ENCODE measurements around the gene WDR26.

WDR26 gene

DNA sequence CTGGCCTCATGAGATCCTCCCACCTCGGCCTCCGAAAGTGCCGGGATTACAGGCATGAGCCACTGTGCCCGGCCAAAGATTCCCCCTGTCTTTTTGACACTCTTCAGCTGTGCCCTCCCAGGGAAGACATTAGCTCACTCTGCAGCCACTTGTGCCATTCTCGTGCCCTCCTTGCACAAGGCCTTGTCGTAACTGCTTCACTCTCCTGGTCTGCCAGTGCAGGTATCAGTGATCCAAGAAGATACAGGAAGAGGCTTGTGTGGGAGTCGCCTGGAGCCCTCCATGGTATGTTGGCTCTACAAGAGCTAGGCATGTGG lies 22.0 kb upstream of the WDR26 start:
- no peaks in the 10 kb centered on the region; the same call in 1 of the 2 replicates for H3K4me1 ChIP-seq (ENCODE audit: control insufficient read depth, insufficient read depth, low read length)
- POLR2A ChIA-PET, result interaction anchor here (1.3 to 2.0 kb wide), 3 partner anchors 10 to 23 kb away, joined by 4 to 9 read pairs (median 7); partner anchors contain the start of gene WDR26
- no peaks in the 10 kb centered on the region; a peak in 1 of 3 replicates for H3K36me3 ChIP-seq (ENCODE audit: control insufficient read depth in 2 of 2, insufficient read depth in 1 of 2, low read length in 2 of 2)
- TF ChIP-seq, protein P1, sequence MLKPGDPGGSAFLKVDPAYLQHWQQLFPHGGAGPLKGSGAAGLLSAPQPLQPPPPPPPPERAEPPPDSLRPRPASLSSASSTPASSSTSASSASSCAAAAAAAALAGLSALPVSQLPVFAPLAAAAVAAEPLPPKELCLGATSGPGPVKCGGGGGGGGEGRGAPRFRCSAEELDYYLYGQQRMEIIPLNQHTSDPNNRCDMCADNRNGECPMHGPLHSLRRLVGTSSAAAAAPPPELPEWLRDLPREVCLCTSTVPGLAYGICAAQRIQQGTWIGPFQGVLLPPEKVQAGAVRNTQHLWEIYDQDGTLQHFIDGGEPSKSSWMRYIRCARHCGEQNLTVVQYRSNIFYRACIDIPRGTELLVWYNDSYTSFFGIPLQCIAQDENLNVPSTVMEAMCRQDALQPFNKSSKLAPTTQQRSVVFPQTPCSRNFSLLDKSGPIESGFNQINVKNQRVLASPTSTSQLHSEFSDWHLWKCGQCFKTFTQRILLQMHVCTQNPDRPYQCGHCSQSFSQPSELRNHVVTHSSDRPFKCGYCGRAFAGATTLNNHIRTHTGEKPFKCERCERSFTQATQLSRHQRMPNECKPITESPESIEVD (tag by site-specific recombination; IDR thresholded peaks at IDR 0.05), result no peak
- TF ChIP-seq SP2 (tag by site-specific recombination; IDR thresholded peaks at IDR 0.05) (no peak), TCF7L2 (IDR thresholded peaks at IDR 0.05; ENCODE audit: borderline replicate concordance, low read depth, low read length) (no peak), KLF8 (tag by site-specific recombination; IDR thresholded peaks at IDR 0.05) (no peak), ZNF610 (tag by site-specific recombination; IDR thresholded peaks at IDR 0.05; ENCODE audit: borderline replicate concordance) (no peak), GLI2 (tag by site-specific recombination; IDR thresholded peaks at IDR 0.05; ENCODE audit: borderline replicate concordance, low read depth) (no peak), ZNF211 (tag by site-specific recombination; IDR thresholded peaks at IDR 0.05; ENCODE audit: low read depth) (no peak), HOXC10 (CRISPR knock-in tag; IDR thresholded peaks at IDR 0.05) (0 out of 2 replicates have a peak, but pooled peaks have one; percentile 45)
- CTCF ChIA-PET, result interaction anchor here (0.6 to 3.0 kb wide), 29 partner anchors 8 to 1334 kb away, joined by 3 to 28 read pairs (median 5); no protein-coding TSS in a partner anchor
- no peak overlapping the region for H3K4me3 ChIP-seq (ENCODE audit: low read depth, low read length)
- H3K9me3 ChIP-seq (ENCODE audit: control insufficient read depth, insufficient read depth, low read depth, low read length), result no peaks in the 10 kb centered on the region
- H3K27ac ChIP-seq (ENCODE audit: extremely low read depth, low read depth, low read length), result no peak overlapping the region

DNA sequence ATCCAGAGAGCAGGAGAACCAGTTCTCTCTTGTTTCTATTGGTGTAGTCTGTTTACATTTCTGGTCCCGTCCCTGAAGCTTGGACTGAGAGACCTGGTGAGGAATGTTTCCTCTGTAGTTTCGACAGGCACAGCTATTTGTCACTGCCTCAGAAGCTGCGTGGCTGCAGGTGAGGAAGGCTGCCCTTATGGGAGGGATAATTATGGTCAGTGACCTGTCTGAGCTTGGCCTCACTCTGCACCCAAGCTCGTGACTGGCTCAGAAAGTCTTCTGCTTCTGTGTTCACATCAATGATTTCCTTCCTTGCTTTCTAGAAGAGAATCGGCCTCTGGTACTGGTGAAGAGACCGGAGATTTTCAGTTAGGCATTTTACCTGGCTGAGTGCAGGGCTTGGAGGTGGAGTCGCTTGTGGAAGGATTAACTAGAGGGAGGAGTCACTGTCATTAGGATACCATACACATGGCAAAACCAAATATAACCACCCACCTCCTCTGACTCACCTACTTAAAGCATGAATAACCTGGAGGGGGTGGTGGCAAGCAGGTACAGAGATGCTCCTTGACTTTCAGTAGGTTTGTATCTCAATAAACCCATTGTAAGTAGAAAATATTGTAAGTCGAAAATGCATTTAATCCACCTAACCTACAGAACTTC lies 19.9 kb upstream of the WDR26 start:
- H3K36me3 ChIP-seq (ENCODE audit: control insufficient read depth in 2 of 2, insufficient read depth in 1 of 2, low read length in 2 of 2), result no peaks in the 10 kb centered on the region; a peak in 1 of 3 replicates
- H3K4me3 ChIP-seq (ENCODE audit: low read depth, low read length), result no peak overlapping the region
- CTCF ChIA-PET, result interaction anchor here (0.9 to 1.3 kb wide), 4 partner anchors 16 to 756 kb away, joined by 3 to 4 read pairs (median 3); no protein-coding TSS in a partner anchor
- no peaks in the 10 kb centered on the region; the same call in 1 of the 2 replicates for H3K4me1 ChIP-seq (ENCODE audit: control insufficient read depth, insufficient read depth, low read length)
- no peak overlapping the region for H3K27ac ChIP-seq (ENCODE audit: extremely low read depth, low read depth, low read length)
- no peak for TF ChIP-seq ZNF473 (tag by site-specific recombination; IDR thresholded peaks at IDR 0.05)
- TF ChIP-seq KLF1 (tag by site-specific recombination; IDR thresholded peaks at IDR 0.05), result peak; percentile 78
- no peak for TF ChIP-seq HOXC10 (CRISPR knock-in tag; IDR thresholded peaks at IDR 0.05)
- TF ChIP-seq EGR2 (tag by site-specific recombination; IDR thresholded peaks at IDR 0.05; ENCODE audit: low read depth), result peak; percentile 41; the same call in 1 of the 2 replicates
- TF ChIP-seq ZFHX2 (tag by site-specific recombination; conservative IDR thresholded peaks at IDR 0.05), result 0 out of 2 replicates have a peak, but pooled peaks have one; percentile 27
- peak; percentile 49 for TF ChIP-seq ZBTB17 (tag by site-specific recombination; IDR thresholded peaks at IDR 0.05)
- TF ChIP-seq ZNF664 (tag by site-specific recombination; IDR thresholded peaks at IDR 0.05), result peak; percentile 32; the same call in 1 of the 2 replicates
- TF ChIP-seq SP3 (tag by site-specific recombination; IDR thresholded peaks at IDR 0.05), result peak; percentile 27; the same call in 1 of the 2 replicates
- POLR2A ChIA-PET, result interaction anchor here (0.6 to 0.8 kb wide), 2 partner anchors 16 to 430 kb away, joined by 3 to 4 read pairs; no protein-coding TSS in a partner anchor
- H3K9me3 ChIP-seq (ENCODE audit: control insufficient read depth, insufficient read depth, low read depth, low read length), result no peaks in the 10 kb centered on the region

DNA sequence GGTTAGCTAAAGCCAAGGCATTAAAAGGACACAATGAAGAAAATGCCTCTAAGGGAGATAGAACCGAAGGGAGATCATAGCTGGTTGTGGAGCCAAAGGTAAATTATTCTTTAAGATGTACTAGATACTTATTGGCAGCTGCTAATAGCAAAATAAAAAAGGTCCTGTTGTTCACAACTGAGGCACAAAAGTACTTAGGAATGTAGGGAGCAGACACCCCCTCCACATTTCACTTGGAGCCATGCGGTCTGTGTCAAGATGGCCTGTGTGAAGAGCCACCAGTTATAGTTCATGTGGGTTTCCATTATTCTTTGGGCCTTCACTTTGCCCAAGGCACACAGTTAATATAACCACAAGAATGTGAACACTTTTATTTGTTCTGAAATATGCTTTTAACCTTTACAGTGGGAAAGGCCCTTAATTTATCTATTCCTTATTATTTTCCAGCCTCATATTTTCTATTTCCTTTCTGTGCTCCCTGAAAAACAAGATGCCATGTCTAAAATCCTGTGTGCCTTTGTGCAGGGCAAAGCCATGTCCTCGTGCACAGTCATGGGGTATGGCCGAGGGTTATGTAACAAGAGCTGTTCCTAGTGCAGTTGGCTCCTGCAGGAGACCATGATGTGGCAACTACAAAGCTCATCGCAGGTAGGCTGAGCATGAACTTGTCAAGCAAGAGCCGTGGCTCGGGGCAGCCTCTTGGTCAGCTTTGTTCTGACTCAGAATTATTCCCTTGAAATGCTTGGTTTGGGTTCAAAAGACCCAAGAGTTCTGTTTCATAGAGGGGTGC lies 16.2 kb upstream of the WDR26 start:
- H3K27ac ChIP-seq (ENCODE audit: extremely low read depth, low read depth, low read length), result no peak overlapping the region
- ChIA-PET POLR2A (interaction anchor here (1.6 kb wide), 1 partner anchor 19 kb away, joined by 4 read pairs; no protein-coding TSS in a partner anchor), CTCF (interaction anchor here (0.6 to 1.0 kb wide), 6 partner anchors 8 to 638 kb away, joined by 3 to 6 read pairs (median 3); no protein-coding TSS in a partner anchor)
- no peaks in the 10 kb centered on the region for H3K9me3 ChIP-seq (ENCODE audit: control insufficient read depth, insufficient read depth, low read depth, low read length)
- H3K4me1 ChIP-seq (ENCODE audit: control insufficient read depth, insufficient read depth, low read length), result no peaks in the 10 kb centered on the region; the same call in 1 of the 2 replicates
- H3K4me3 ChIP-seq (ENCODE audit: low read depth, low read length), result no peak overlapping the region
- H3K36me3 ChIP-seq (ENCODE audit: control insufficient read depth in 2 of 2, insufficient read depth in 1 of 2, low read length in 2 of 2), result no peaks in the 10 kb centered on the region; a peak in 1 of 3 replicates
- TF ChIP-seq ZNF837 (tag by site-specific recombination; IDR thresholded peaks at IDR 0.05), result no peak
- no peak for TF ChIP-seq ZNF629 (tag by site-specific recombination; IDR thresholded peaks at IDR 0.05)
- no peak for TF ChIP-seq ZNF549 (tag by site-specific recombination; IDR thresholded peaks at IDR 0.05)
- no peak for TF ChIP-seq ZNF138 (tag by site-specific recombination; IDR thresholded peaks at IDR 0.05; ENCODE audit: borderline replicate concordance)
- TF ChIP-seq ZNF514 (tag by site-specific recombination; IDR thresholded peaks at IDR 0.05), result no peak
- TF ChIP-seq, protein P2, sequence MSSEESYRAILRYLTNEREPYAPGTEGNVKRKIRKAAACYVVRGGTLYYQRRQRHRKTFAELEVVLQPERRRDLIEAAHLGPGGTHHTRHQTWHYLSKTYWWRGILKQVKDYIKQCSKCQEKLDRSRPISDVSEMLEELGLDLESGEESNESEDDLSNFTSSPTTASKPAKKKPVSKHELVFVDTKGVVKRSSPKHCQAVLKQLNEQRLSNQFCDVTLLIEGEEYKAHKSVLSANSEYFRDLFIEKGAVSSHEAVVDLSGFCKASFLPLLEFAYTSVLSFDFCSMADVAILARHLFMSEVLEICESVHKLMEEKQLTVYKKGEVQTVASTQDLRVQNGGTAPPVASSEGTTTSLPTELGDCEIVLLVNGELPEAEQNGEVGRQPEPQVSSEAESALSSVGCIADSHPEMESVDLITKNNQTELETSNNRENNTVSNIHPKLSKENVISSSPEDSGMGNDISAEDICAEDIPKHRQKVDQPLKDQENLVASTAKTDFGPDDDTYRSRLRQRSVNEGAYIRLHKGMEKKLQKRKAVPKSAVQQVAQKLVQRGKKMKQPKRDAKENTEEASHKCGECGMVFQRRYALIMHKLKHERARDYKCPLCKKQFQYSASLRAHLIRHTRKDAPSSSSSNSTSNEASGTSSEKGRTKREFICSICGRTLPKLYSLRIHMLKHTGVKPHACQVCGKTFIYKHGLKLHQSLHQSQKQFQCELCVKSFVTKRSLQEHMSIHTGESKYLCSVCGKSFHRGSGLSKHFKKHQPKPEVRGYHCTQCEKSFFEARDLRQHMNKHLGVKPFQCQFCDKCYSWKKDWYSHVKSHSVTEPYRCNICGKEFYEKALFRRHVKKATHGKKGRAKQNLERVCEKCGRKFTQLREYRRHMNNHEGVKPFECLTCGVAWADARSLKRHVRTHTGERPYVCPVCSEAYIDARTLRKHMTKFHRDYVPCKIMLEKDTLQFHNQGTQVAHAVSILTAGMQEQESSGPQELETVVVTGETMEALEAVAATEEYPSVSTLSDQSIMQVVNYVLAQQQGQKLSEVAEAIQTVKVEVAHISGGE (tag by site-specific recombination; conservative IDR thresholded peaks at IDR 0.05; ENCODE audit: low read depth), result no peak
- TF ChIP-seq ZNF423 (tag by site-specific recombination; IDR thresholded peaks at IDR 0.05), result no peak
- TF ChIP-seq ZNF239 (tag by site-specific recombination; IDR thresholded peaks at IDR 0.05), result no peak
- no peak for TF ChIP-seq MZF1 (tag by site-specific recombination; IDR thresholded peaks at IDR 0.05; ENCODE audit: borderline replicate concordance)
- no peak for TF ChIP-seq KLF1 (tag by site-specific recombination; IDR thresholded peaks at IDR 0.05)
- TF ChIP-seq TRIM28 (IDR thresholded peaks at IDR 0.05; ENCODE audit: borderline replicate concordance, low read length), result no peak
- TF ChIP-seq ZNF558 (tag by site-specific recombination; IDR thresholded peaks at IDR 0.05), result no peak

All from HEK293 (cell line).